Peyer's patch (tissue), 4 donors: Measurements from ENCODE around the gene LRFN4.

ENCODE experiments used
- CTCF ChIP-seq, 6 experiments: fragments of 450-650 bp in 4 of 6; fragments of 200-600 bp in 2 of 6; sonication (generic) in 1 of 6; IDR thresholded peaks; one replicate each; pipeline ENCODE4 v1.5.1; 2017 to 2019; ENCODE audit warnings: antibody characterized with exemption in 6 of 6, mild to moderate bottlenecking in 3 of 6, moderate library complexity in 1 of 6
- POLR2A ChIP-seq, 2 donors: fragments of 450-650 bp; IDR thresholded peaks; one replicate each; pipeline ENCODE4 v1.5.1; 2017; ENCODE audit warnings: antibody characterized with exemption in 2 of 2, mild to moderate bottlenecking in 2 of 2, moderate library complexity in 2 of 2

DNA sequence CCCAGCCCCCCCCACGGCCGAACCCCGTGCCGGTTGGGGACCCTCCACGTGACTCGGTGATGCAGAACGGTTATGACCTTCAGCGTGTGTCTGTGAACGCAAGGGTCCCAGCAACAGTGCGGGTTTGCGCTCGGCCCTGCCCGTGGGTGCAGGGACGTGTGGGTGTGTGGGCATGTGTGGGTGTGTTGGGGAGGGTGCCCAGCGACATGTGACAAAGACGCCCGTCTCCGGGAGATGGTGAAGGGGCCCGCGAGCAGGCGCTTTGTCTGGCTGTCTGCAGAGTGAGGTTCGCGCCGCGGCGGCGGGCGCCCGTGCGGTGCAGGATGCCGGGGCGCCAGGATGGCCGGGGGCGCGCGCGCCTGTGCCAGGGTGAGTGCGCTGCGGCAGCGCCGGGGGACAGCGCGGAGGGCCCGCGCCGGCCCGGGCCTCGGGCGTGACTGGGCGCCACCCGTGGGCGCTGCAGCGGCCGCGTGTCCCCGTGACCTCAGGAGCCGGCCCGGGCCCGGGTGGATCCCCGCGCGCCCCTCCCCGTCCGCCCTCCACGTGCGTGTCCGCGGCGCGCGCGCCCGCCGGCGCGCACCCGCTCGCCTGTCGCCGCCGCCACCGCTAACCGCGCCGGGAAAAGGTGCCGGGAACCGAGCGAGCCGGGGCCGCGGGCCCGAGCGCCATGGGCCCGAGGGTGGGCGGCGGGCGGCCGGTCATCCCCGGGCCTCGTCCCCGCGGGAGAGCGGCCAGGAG, at the start of gene LRFN4:
- TF ChIP-seq POLR2A (IDR thresholded peaks at IDR 0.05) (no peak), CTCF (IDR thresholded peaks at IDR 0.05) (peak in 1 of 6 experiments; percentile 10)
